GM12891 (cell line): ENCODE measurements around the gene KCNQ1OT1.

ENCODE experiments used
- POLR2A ChIP-seq: IDR thresholded peaks from 2 replicates; pipeline ENCODE4 v1.6.1; 2011; ENCODE audit warnings: low read depth, low read length, control low read depth
- TAF1 ChIP-seq: IDR thresholded peaks from 2 replicates; pipeline ENCODE4 v1.6.1; 2011; ENCODE audit warnings: low read depth, low read length, control low read depth

DNA sequence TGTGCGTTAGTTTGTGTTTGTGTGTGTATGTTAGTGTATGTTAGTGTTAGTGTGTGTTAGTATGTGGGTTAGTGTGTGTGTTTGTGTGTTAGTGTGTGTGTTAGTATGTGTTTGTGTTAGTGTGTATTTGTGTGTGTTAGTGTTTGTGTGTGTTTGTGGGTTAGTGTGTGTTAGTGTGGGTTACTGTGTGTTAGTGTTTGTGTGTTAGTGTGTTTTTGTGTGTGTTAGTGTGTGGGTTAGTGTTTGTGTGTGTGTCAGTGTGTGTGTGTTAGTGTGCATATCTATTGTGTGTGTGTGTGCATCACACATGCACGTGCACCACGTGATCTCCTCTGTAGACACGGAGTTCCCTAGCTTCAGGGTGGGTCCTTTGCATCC is 115.4 kb downstream of the KCNQ1OT1 start:
- TF ChIP-seq POLR2A (no peak), TAF1 (no peak)
